HCT116 (cell line): ENCODE measurements around the gene HUS1. TPM values are rescaled to one million over a fixed set of nuclear protein-coding genes. Genes with fewer than 3 reads are reported as not detected.

ENCODE experiments used
- ATAC-seq: fragments of 200-7000 bp; cut with Tn5 transposase; 2 replicates; pipeline ENCODE4 v1.9.1; 2020; ENCODE audit warnings: mild to moderate bottlenecking, moderate library complexity
- BruUV-seq: library from RNA; stranded (reverse); fragments of 400-500 nt; replicated peaks from 2 replicates; lab custom pipeline; 2021; lab: Mats Ljungman, UMichigan
- CTCF ChIA-PET: fragments of 300-600 bp; sonication (Branson Sonifier 250); formaldehyde crosslinking; loops from one replicate; lab custom pipeline; 2021; ENCODE audit warnings: antibody characterized with exemption; lab: Charles Lee
- POLR2A ChIA-PET: fragments of 300-600, 350-600 bp; sonication (Branson Sonifier 250); formaldehyde crosslinking; loops from one replicate; lab custom pipeline; 2021; ENCODE audit warnings: antibody characterized with exemption; lab: Charles Lee
- RAD21 ChIA-PET, 2 experiments: fragments of 300-600 bp; sonication (Branson Sonifier 250); formaldehyde crosslinking; loops; one replicate each; lab custom pipeline; 2023; ENCODE audit warnings: low total read pairs in 2 of 2; ENCODE audit not compliant: uncharacterized antibody in 2 of 2, unreplicated experiment in 2 of 2, low non-redundant PET in 1 of 2; lab: Charles Lee
- DNase-seq: peaks from one replicate; pipeline ENCODE4 v3.0.0-alpha.2; 2010; ENCODE audit warnings: low read depth, low spot score
- H2AFZ ChIP-seq: fragments of 200-600 bp; shearing (Covaris generic), sonication (generic); 2 replicates; pipeline ENCODE4 v1.6.1; 2017; ENCODE audit warnings: low read depth, mixed run types, mixed read lengths, antibody characterized with exemption, low read length; ENCODE audit not compliant: poor library complexity, severe bottlenecking
- H3K27ac ChIP-seq: 2 replicates; pipeline ENCODE4 v1.5.1; 2012; ENCODE audit warnings: low read depth, low read length
- H3K27me3 ChIP-seq: fragments of 200-600 bp; sonication (generic); 2 replicates; pipeline ENCODE4 v1.6.1; 2016; ENCODE audit warnings: mixed run types, low read length, mixed read lengths; ENCODE audit not compliant: insufficient read depth
- H3K36me3 ChIP-seq, 2 experiments: fragments of 200-500 bp in 1 of 2; fragments of 200-600 bp in 1 of 2; sonication (Bioruptor generic) in 1 of 2; sonication (generic) in 1 of 2; 2 replicates each; pipeline versions ENCODE4 v1.5.1 to v1.6.1; 2014 to 2016; ENCODE audit warnings: low read length in 2 of 2, inconsistent platforms in 1 of 2, mixed read lengths in 1 of 2, mixed run types in 1 of 2; ENCODE audit not compliant: insufficient read depth in 2 of 2, control insufficient read depth in 1 of 2
- H3K4me1 ChIP-seq, 2 experiments: fragments of 200-600 bp in 1 of 2; sonication (generic) in 1 of 2; 2 replicates each; pipeline versions ENCODE4 v1.5.1 to v1.6.1; 2012 to 2017; ENCODE audit warnings: low read length in 2 of 2, inconsistent platforms in 1 of 2, mild to moderate bottlenecking in 1 of 2, mixed read lengths in 1 of 2, mixed run types in 1 of 2, moderate library complexity in 1 of 2; ENCODE audit not compliant: insufficient read depth in 2 of 2, control insufficient read depth in 1 of 2
- H3K4me2 ChIP-seq: fragments of 200-600 bp; sonication (generic); 2 replicates; pipeline ENCODE4 v1.6.1; 2017; ENCODE audit warnings: mixed run types, low read length, mixed read lengths
- H3K4me3 ChIP-seq, 2 experiments: fragments of 200-600 bp in 1 of 2; sonication (generic) in 1 of 2; replicated peaks in 1 of 2; 2 replicates each; pipeline ENCODE4 v1.5.1; 2011 to 2016; ENCODE audit warnings: low read length in 2 of 2, control low read depth in 1 of 2, low read depth in 1 of 2, mild to moderate bottlenecking in 1 of 2, mixed read lengths in 1 of 2, mixed run types in 1 of 2
- H3K79me2 ChIP-seq: fragments of 200-600 bp; sonication (generic); 2 replicates; pipeline ENCODE4 v1.6.1; 2017; ENCODE audit warnings: mild to moderate bottlenecking, mixed run types, low read length, moderate library complexity, mixed read lengths; ENCODE audit not compliant: insufficient read depth
- H3K9ac ChIP-seq: fragments of 200-600 bp; sonication (generic); 2 replicates; pipeline ENCODE4 v1.6.1; 2016; ENCODE audit warnings: low read length, mixed read lengths
- H3K9me2 ChIP-seq: fragments of 200-600 bp; sonication (generic), shearing (Covaris generic); 2 replicates; pipeline ENCODE4 v1.6.1; 2017; ENCODE audit warnings: mixed run types, mild to moderate bottlenecking, moderate library complexity; ENCODE audit not compliant: insufficient read depth
- H3K9me3 ChIP-seq, 2 experiments: fragments of 200-500 bp in 1 of 2; fragments of 200-600 bp in 1 of 2; sonication (Bioruptor generic) in 1 of 2; sonication (generic) in 1 of 2; 2 replicates each; pipeline ENCODE4 v1.6.1; 2014 to 2017; ENCODE audit warnings: low read length in 2 of 2, mixed read lengths in 2 of 2, inconsistent platforms in 1 of 2, low read depth in 1 of 2, mild to moderate bottlenecking in 1 of 2, mixed run types in 1 of 2, moderate library complexity in 1 of 2; ENCODE audit not compliant: control insufficient read depth in 1 of 2, insufficient read depth in 1 of 2
- H4K20me1 ChIP-seq: fragments of 200-600 bp; sonication (generic), shearing (Covaris generic); 2 replicates; pipeline ENCODE4 v1.6.1; 2017; ENCODE audit warnings: mixed run types, mild to moderate bottlenecking, moderate library complexity; ENCODE audit not compliant: insufficient read depth
- CBX3 ChIP-seq: IDR thresholded peaks from 2 replicates; pipeline ENCODE4 v1.6.1; 2012; ENCODE audit warnings: low read depth
- CEBPB ChIP-seq: IDR thresholded peaks from 2 replicates; pipeline ENCODE4 v1.6.1; 2012; ENCODE audit warnings: low read depth
- EGR1 ChIP-seq: IDR thresholded peaks from 2 replicates; pipeline ENCODE4 v1.6.1; 2012; ENCODE audit warnings: low read depth
- ELF1 ChIP-seq: IDR thresholded peaks from 2 replicates; pipeline ENCODE4 v1.6.1; 2012; ENCODE audit warnings: low read depth, borderline replicate concordance
- EZH2 ChIP-seq: fragments of 200-600 bp; sonication (generic); IDR thresholded peaks from 2 replicates; pipeline ENCODE4 v1.6.1; 2017; ENCODE audit warnings: antibody characterized with exemption, mixed run types
- EZH2phosphoT487 ChIP-seq: fragments of 200-600 bp; IDR thresholded peaks from 2 replicates; pipeline ENCODE4 v1.6.1; 2018; ENCODE audit warnings: antibody characterized with exemption, borderline replicate concordance
- FOSL1 ChIP-seq: IDR thresholded peaks from 2 replicates; pipeline ENCODE4 v1.6.1; 2012; ENCODE audit warnings: low read depth
- POLR2AphosphoS5 ChIP-seq: IDR thresholded peaks from 2 replicates; pipeline ENCODE4 v1.6.1; 2011; ENCODE audit warnings: mild to moderate bottlenecking, low read depth, low read length, moderate library complexity
- RAD21 ChIP-seq: IDR thresholded peaks from 2 replicates; pipeline ENCODE4 v1.6.1; 2012; ENCODE audit warnings: low read depth, mild to moderate bottlenecking
- SIN3A ChIP-seq: IDR thresholded peaks from 2 replicates; pipeline ENCODE4 v1.6.1; 2012; ENCODE audit warnings: low read depth
- SP1 ChIP-seq: IDR thresholded peaks from 2 replicates; pipeline ENCODE4 v1.6.1; 2012; ENCODE audit warnings: low read depth
- SRF ChIP-seq: IDR thresholded peaks from 2 replicates; pipeline ENCODE4 v1.6.1; 2012; ENCODE audit warnings: low read depth
- YY1 ChIP-seq: IDR thresholded peaks from 2 replicates; pipeline ENCODE4 v1.6.1; 2011; ENCODE audit warnings: low read length, low read depth, moderate library complexity, mild to moderate bottlenecking; ENCODE audit not compliant: insufficient replicate concordance; ENCODE audit errors: extremely low read depth
- ZFX ChIP-seq: fragments of 450-650 bp; IDR thresholded peaks from 2 replicates; pipeline ENCODE4 v1.6.1; 2017
- ZNF274 ChIP-seq: fragments of 200-500 bp; sonication (Bioruptor generic); IDR thresholded peaks from 2 replicates; pipeline ENCODE4 v1.6.1; 2014; ENCODE audit warnings: mild to moderate bottlenecking, low read depth, low read length, inconsistent platforms
- intact Hi-C: fragments of 100-400 bp; cut with micrococcal nuclease; formaldehyde crosslinking; loops from 2 replicates; pipeline ENCODE4 v1.10.0; 2022
- total RNA-seq: library from RNA; stranded (reverse); gene quantifications from one replicate; pipeline ENCODE4 v1.2.1, GENCODE V29; 2021; ENCODE audit not compliant: unreplicated experiment
- TF ChIP-seq, protein P1 (sequence below): IDR thresholded peaks from 2 replicates; pipeline ENCODE4 v1.6.1; 2011; ENCODE audit warnings: mild to moderate bottlenecking, low read length, moderate library complexity; ENCODE audit not compliant: insufficient replicate concordance; ENCODE audit errors: extremely low read depth
- TF ChIP-seq, protein P2 (sequence below): IDR thresholded peaks from 2 replicates; pipeline ENCODE4 v1.6.1; 2012; ENCODE audit warnings: low read depth
- TF ChIP-seq, protein P3 (sequence below): IDR thresholded peaks from 2 replicates; pipeline ENCODE4 v1.6.1; 2012
- TF ChIP-seq, protein P4 (sequence below), 3 experiments: fragments of 200-600 bp in 1 of 3; sonication (generic) in 1 of 3; IDR thresholded peaks in 2 of 3; conservative IDR thresholded peaks in 1 of 3; 2 replicates each; pipeline ENCODE4 v1.5.1; 2012 to 2017; ENCODE audit warnings: low read depth in 2 of 3, low read length in 2 of 3, antibody characterized with exemption in 1 of 3, borderline replicate concordance in 1 of 3, control low read depth in 1 of 3, mild to moderate bottlenecking in 1 of 3, mixed read lengths in 1 of 3, mixed run types in 1 of 3, moderate library complexity in 1 of 3; ENCODE audit not compliant: insufficient read depth in 1 of 3

HUS1 gene
- total RNA-seq, 1 experiment from 2014 or later: 30.0 TPM

GRCh38 chr7:47936323-47936722 lies 43.1 kb downstream of the HUS1 start:
- intact Hi-C loops: no loop called here
- POLR2A ChIA-PET: no interaction called here

More at GRCh38 chr7:47936323-47936722, 43.1 kb downstream of the HUS1 start:
- RAD21 ChIA-PET: no interaction called here
- Histone ChIP-seq H3K4me3 (no peak overlapping the region), H3K36me3 (no peaks in the 10 kb centered on the region), H3K9me2 (no peaks in the 10 kb centered on the region), H3K79me2 (no peaks in the 10 kb centered on the region), H3K27me3 (no peaks in the 10 kb centered on the region), H3K4me2 (no peak overlapping the region), H3K4me1 (peaks cover 0 to 2% of the 10 kb centered on the region in 2 experiments; a peak in 2 of 4 replicates), H4K20me1 (no peaks in the 10 kb centered on the region), H3K27ac (no peak overlapping the region), H3K9me3 (no peaks in the 10 kb centered on the region), H2AFZ (no peak overlapping the region), H3K9ac (no peak overlapping the region)
- ATAC-seq (no peak), DNase-seq (no peak)
- CTCF ChIA-PET: no interaction called here
- TF ChIP-seq FOSL1: no peak
- TF ChIP-seq, protein P1, sequence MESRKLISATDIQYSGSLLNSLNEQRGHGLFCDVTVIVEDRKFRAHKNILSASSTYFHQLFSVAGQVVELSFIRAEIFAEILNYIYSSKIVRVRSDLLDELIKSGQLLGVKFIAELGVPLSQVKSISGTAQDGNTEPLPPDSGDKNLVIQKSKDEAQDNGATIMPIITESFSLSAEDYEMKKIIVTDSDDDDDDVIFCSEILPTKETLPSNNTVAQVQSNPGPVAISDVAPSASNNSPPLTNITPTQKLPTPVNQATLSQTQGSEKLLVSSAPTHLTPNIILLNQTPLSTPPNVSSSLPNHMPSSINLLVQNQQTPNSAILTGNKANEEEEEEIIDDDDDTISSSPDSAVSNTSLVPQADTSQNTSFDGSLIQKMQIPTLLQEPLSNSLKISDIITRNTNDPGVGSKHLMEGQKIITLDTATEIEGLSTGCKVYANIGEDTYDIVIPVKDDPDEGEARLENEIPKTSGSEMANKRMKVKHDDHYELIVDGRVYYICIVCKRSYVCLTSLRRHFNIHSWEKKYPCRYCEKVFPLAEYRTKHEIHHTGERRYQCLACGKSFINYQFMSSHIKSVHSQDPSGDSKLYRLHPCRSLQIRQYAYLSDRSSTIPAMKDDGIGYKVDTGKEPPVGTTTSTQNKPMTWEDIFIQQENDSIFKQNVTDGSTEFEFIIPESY: no peak
- TF ChIP-seq ZFX: no peak
- TF ChIP-seq SIN3A: no peak
- TF ChIP-seq, protein P2, sequence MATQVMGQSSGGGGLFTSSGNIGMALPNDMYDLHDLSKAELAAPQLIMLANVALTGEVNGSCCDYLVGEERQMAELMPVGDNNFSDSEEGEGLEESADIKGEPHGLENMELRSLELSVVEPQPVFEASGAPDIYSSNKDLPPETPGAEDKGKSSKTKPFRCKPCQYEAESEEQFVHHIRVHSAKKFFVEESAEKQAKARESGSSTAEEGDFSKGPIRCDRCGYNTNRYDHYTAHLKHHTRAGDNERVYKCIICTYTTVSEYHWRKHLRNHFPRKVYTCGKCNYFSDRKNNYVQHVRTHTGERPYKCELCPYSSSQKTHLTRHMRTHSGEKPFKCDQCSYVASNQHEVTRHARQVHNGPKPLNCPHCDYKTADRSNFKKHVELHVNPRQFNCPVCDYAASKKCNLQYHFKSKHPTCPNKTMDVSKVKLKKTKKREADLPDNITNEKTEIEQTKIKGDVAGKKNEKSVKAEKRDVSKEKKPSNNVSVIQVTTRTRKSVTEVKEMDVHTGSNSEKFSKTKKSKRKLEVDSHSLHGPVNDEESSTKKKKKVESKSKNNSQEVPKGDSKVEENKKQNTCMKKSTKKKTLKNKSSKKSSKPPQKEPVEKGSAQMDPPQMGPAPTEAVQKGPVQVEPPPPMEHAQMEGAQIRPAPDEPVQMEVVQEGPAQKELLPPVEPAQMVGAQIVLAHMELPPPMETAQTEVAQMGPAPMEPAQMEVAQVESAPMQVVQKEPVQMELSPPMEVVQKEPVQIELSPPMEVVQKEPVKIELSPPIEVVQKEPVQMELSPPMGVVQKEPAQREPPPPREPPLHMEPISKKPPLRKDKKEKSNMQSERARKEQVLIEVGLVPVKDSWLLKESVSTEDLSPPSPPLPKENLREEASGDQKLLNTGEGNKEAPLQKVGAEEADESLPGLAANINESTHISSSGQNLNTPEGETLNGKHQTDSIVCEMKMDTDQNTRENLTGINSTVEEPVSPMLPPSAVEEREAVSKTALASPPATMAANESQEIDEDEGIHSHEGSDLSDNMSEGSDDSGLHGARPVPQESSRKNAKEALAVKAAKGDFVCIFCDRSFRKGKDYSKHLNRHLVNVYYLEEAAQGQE: no peak
- TF ChIP-seq EGR1: no peak
- TF ChIP-seq, protein P3, sequence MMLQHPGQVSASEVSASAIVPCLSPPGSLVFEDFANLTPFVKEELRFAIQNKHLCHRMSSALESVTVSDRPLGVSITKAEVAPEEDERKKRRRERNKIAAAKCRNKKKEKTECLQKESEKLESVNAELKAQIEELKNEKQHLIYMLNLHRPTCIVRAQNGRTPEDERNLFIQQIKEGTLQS: no peak
- TF ChIP-seq EZH2: no peak
- TF ChIP-seq, protein P4, sequence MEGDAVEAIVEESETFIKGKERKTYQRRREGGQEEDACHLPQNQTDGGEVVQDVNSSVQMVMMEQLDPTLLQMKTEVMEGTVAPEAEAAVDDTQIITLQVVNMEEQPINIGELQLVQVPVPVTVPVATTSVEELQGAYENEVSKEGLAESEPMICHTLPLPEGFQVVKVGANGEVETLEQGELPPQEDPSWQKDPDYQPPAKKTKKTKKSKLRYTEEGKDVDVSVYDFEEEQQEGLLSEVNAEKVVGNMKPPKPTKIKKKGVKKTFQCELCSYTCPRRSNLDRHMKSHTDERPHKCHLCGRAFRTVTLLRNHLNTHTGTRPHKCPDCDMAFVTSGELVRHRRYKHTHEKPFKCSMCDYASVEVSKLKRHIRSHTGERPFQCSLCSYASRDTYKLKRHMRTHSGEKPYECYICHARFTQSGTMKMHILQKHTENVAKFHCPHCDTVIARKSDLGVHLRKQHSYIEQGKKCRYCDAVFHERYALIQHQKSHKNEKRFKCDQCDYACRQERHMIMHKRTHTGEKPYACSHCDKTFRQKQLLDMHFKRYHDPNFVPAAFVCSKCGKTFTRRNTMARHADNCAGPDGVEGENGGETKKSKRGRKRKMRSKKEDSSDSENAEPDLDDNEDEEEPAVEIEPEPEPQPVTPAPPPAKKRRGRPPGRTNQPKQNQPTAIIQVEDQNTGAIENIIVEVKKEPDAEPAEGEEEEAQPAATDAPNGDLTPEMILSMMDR (IDR thresholded peaks at IDR 0.05 in 2 of 3, conservative IDR thresholded peaks at IDR 0.05 in 1 of 3; ENCODE audit: borderline replicate concordance in 1 of 3, insufficient read depth in 1 of 3, low read depth in 2 of 3, low read length in 2 of 3): no peak
- TF ChIP-seq SRF: no peak
- TF ChIP-seq CBX3: no peak
- TF ChIP-seq ZNF274: no peak
- TF ChIP-seq CEBPB: no peak
- TF ChIP-seq POLR2AphosphoS5: no peak
- TF ChIP-seq ELF1: no peak
- no peak for TF ChIP-seq SP1
- no peak for TF ChIP-seq EZH2phosphoT487
- no peak for TF ChIP-seq YY1
- no peak for TF ChIP-seq RAD21
- BruUV-seq: no TSS peak
